NCI-H524 (cell line): ENCODE data around the gene RELB.

Source experiments
- DNase-seq, 2 experiments: peaks; one replicate each; lab custom pipeline; 2025; lab: John Stamatoyannopoulos, UW

The RELB gene

DNA sequence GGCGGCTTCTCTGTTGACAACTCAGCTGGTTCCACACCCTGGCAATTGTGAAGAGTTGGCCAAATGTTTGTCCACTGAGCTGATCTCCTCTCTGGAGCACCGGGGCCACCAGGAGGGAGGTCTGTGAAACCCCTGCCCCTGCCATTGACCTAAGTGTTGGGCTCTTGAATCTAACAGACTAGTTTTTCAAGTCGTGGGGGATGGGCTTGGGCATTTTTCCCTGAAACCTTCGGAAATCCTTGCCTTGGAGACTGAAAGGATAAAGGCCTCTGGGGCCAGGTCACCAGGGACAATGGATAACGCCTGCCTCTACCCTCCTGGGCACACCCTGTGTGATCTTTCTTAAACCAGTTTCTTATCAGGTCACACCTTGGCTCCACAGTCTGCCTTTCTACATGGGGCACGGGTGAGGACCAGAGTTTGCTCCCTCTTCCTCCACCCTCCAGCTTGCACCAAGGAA, 78.7 kb downstream of the RELB start:
- no peak for DNase-seq

DNA sequence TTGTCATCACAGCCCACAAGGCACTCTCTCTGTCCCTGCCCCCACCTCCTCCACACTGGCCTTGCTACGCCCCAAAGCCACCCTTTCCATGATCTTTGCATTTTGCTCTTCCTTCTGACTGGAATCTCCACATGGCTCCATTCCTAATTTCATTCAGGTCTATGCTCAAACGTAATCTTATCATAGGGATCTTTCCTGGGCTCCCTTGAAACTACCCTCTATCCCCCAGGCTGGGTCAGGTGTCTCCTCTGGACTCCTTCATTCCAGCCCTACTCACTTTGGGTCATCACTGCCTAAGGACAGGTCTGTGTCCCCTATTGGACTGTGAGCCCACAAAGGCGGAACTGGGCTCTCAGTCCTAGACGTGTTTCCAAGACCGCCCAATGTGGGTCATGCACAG, 80.9 kb downstream of the RELB start:
- DNase-seq, result no peak

DNA sequence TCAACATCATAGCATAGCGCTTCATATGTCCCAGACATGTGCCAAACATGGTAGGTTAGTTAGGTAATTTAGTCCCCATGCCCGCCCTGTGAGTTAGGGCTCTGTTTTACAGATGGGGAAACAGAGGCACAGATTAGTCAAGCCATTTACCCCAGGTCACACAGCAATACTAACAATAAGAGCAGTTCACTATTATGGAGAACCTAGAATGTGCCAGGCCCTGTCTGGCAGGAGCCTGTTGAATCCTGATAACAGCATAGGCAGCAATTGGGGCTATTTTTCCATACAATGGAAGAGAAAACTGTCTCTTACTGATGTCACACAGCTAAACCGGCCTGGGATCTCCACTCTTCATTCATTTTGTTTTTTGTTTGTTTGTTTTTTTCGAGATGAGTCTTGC, 85.2 kb downstream of the RELB start:
- DNase-seq, result no peak

DNA sequence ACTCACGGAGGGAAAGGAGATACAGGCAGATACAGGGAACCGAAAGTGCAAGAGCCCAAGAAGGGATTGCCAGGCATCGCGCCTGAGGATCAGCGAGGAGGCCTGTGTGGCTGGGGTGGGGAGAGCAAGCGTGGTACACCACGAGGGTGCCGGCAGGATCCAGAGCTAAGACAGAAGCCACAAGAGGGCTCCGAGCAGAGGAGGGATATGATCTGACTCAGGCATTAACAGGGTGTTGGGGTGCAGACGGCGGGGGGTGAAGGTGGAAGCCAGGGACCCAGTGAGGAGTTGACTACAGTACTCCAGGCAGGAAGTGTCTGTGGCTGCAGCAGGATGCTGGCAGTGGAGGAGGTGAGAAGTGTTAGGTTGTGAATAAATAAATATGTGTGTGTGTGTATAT, 86.3 kb downstream of the RELB start:
- DNase-seq, result no peak
